SU-DHL-6 (cell line): Measurements from ENCODE around the gene TKFC.

Source experiments
- H2AFZ ChIP-seq: fragments of 200-600 bp; sonication (generic); 2 replicates; pipeline ENCODE4 v1.6.1; 2014; ENCODE audit warnings: low read depth, mild to moderate bottlenecking, moderate library complexity, mixed read lengths, antibody characterized with exemption, low read length; ENCODE audit not compliant: severe bottlenecking
- H3F3A ChIP-seq: fragments of 200-600 bp; shearing (Covaris generic); 2 replicates; pipeline ENCODE4 v1.6.0; 2016; ENCODE audit warnings: antibody characterized with exemption, mild to moderate bottlenecking; ENCODE audit not compliant: insufficient read depth
- H3K27ac ChIP-seq: fragments of 200-600 bp; sonication (generic); 2 replicates; pipeline ENCODE4 v1.5.1; 2016; ENCODE audit warnings: low read depth, mild to moderate bottlenecking, low read length, moderate library complexity, mixed read lengths
- H3K27me3 ChIP-seq: fragments of 200-600 bp; sonication (generic), shearing (Covaris generic); 2 replicates; pipeline ENCODE4 v1.6.0; 2014; ENCODE audit warnings: mild to moderate bottlenecking, low read length
- H3K36me3 ChIP-seq: fragments of 200-600 bp; sonication (generic); 2 replicates; pipeline ENCODE4 v1.6.1; 2014; ENCODE audit warnings: mild to moderate bottlenecking, low read length, mixed read lengths
- H3K4me2 ChIP-seq: fragments of 300-600, 200-600 bp; shearing (Covaris generic), sonication (generic); 2 replicates; pipeline ENCODE4 v1.6.0; 2014; ENCODE audit warnings: low read length, low read depth, mild to moderate bottlenecking; ENCODE audit not compliant: poor library complexity, severe bottlenecking
- H3K4me3 ChIP-seq: fragments of 200-600 bp; sonication (generic); 2 replicates; pipeline ENCODE4 v1.5.1; 2014; ENCODE audit warnings: antibody characterized with exemption, low read length, mild to moderate bottlenecking, mixed read lengths; ENCODE audit not compliant: insufficient read depth, poor library complexity, severe bottlenecking
- H3K79me2 ChIP-seq: fragments of 200-600 bp; sonication (generic); 2 replicates; pipeline ENCODE4 v1.6.1; 2014; ENCODE audit warnings: mild to moderate bottlenecking, low read length, moderate library complexity; ENCODE audit not compliant: insufficient read depth
- H3K9ac ChIP-seq: fragments of 200-600 bp; sonication (generic); 2 replicates; pipeline ENCODE4 v1.7.0; 2014; ENCODE audit warnings: mild to moderate bottlenecking, low read length
- H3K9me2 ChIP-seq: fragments of 200-600 bp; sonication (generic); replicated peaks from 2 replicates; pipeline ENCODE4 v1.6.1; 2014; ENCODE audit warnings: low read length; ENCODE audit not compliant: insufficient read depth
- H3K9me3 ChIP-seq: fragments of 200-600 bp; sonication (generic); 2 replicates; pipeline ENCODE4 v1.6.1; 2014; ENCODE audit warnings: low read length, mixed read lengths; ENCODE audit not compliant: insufficient read depth
- H4K20me1 ChIP-seq: fragments of 200-600 bp; sonication (generic); 2 replicates; pipeline ENCODE4 v1.6.1; 2014; ENCODE audit warnings: low read depth, mild to moderate bottlenecking, antibody characterized with exemption, low read length, moderate library complexity, mixed read lengths
- CTCF ChIP-seq: fragments of 200-600 bp; sonication (generic); IDR thresholded peaks from one replicate; pipeline ENCODE4 v1.5.1; 2017; ENCODE audit warnings: antibody characterized with exemption, mild to moderate bottlenecking, low read length, moderate library complexity; ENCODE audit not compliant: insufficient read depth, poor library complexity, severe bottlenecking
- EZH2phosphoT487 ChIP-seq: fragments of 200-600 bp; sonication (generic), shearing (Covaris generic); conservative IDR thresholded peaks from 2 replicates; pipeline ENCODE4 v1.6.1; 2018; ENCODE audit warnings: mild to moderate bottlenecking, antibody characterized with exemption, low read length, moderate library complexity, mixed read lengths

TKFC gene

GRCh38 chr11:61339490-61339878 is 6.5 kb downstream of the TKFC start:
- Histone ChIP-seq H3K27me3 (no peaks in the 10 kb centered on the region), H3K9ac (no peak overlapping the region), H3K9me3 (no peaks in the 10 kb centered on the region), H3K79me2 (no peaks in the 10 kb centered on the region), H3K36me3 (no peaks in the 10 kb centered on the region), H2AFZ (no peak overlapping the region), H4K20me1 (no peaks in the 10 kb centered on the region), H3K4me3 (no peak overlapping the region), H3K9me2 (no peaks in the 10 kb centered on the region), H3K27ac (no peak overlapping the region), H3K4me2 (no peak overlapping the region), H3F3A (0 out of 2 replicates have a peak, but pooled peaks cover 11% of the 10 kb centered on the region)
- TF ChIP-seq CTCF (no peak), EZH2phosphoT487 (no peak)

GRCh38 chr11:61340979-61341378 is 8.0 kb downstream of the TKFC start:
- Histone ChIP-seq H2AFZ (no peak overlapping the region), H3F3A (no peaks in the 10 kb centered on the region), H3K79me2 (no peaks in the 10 kb centered on the region), H3K27me3 (no peaks in the 10 kb centered on the region), H3K9ac (no peak overlapping the region), H3K4me3 (no peak overlapping the region), H4K20me1 (no peaks in the 10 kb centered on the region), H3K36me3 (no peaks in the 10 kb centered on the region), H3K9me3 (no peaks in the 10 kb centered on the region), H3K27ac (no peak overlapping the region), H3K4me2 (no peak overlapping the region), H3K9me2 (no peaks in the 10 kb centered on the region)
- TF ChIP-seq CTCF (no peak), EZH2phosphoT487 (no peak)

GRCh38 chr11:61341706-61342105 is 8.7 kb downstream of the TKFC start:
- Histone ChIP-seq H4K20me1 (no peaks in the 10 kb centered on the region), H3K4me2 (no peak overlapping the region), H3K9me2 (no peaks in the 10 kb centered on the region), H3K79me2 (no peaks in the 10 kb centered on the region), H3K36me3 (no peaks in the 10 kb centered on the region), H2AFZ (no peak overlapping the region), H3K27ac (no peak overlapping the region), H3K27me3 (no peaks in the 10 kb centered on the region), H3F3A (no peaks in the 10 kb centered on the region), H3K9me3 (no peaks in the 10 kb centered on the region), H3K4me3 (no peak overlapping the region), H3K9ac (no peak overlapping the region)
- TF ChIP-seq EZH2phosphoT487: no peak
- no peak for TF ChIP-seq CTCF
